Endodermal cell (in vitro differentiated cells): Measurements from ENCODE around the gene NISCH. TPM values are rescaled to one million over a fixed set of nuclear protein-coding genes. Genes with fewer than 3 reads are reported as not detected.

ENCODE experiments used
- DNase-seq: peaks from one replicate; pipeline ENCODE4 v3.0.0-alpha.2; 2017
- H3K27ac ChIP-seq: 2 replicates; pipeline ENCODE4 v1.5.1; 2013; ENCODE audit warnings: mild to moderate bottlenecking, low read depth, low read length, moderate library complexity
- H3K27me3 ChIP-seq: 2 replicates; pipeline ENCODE4 v1.6.1; 2013; ENCODE audit warnings: mild to moderate bottlenecking, low read length, moderate library complexity; ENCODE audit not compliant: insufficient read depth, control insufficient read depth, poor library complexity, severe bottlenecking
- H3K36me3 ChIP-seq: 2 replicates; pipeline ENCODE4 v1.7.0; 2013; ENCODE audit warnings: mild to moderate bottlenecking, low read length, moderate library complexity; ENCODE audit not compliant: control insufficient read depth, insufficient read depth
- H3K4me1 ChIP-seq: one replicate; pipeline ENCODE4 v1.7.0; 2013; ENCODE audit warnings: low read length; ENCODE audit not compliant: control insufficient read depth, insufficient read depth
- H3K4me3 ChIP-seq: 2 replicates; pipeline ENCODE4 v1.5.1; 2013; ENCODE audit warnings: mild to moderate bottlenecking, low read length, moderate library complexity
- H3K9ac ChIP-seq: 2 replicates; pipeline ENCODE4 v1.6.1; 2013; ENCODE audit warnings: mild to moderate bottlenecking, low read length, moderate library complexity; ENCODE audit not compliant: poor library complexity, severe bottlenecking; ENCODE audit errors: extremely low read depth
- H3K9me3 ChIP-seq: 2 replicates; pipeline ENCODE4 v1.6.1; 2013; ENCODE audit warnings: mild to moderate bottlenecking, low read length, moderate library complexity; ENCODE audit not compliant: control insufficient read depth
- H3K27ac Mint-ChIP-seq: 2 replicates; pipeline ENCODE4 v1.8.0; 2020; ENCODE audit warnings: mixed read lengths
- H3K27me3 Mint-ChIP-seq: 2 replicates; pipeline ENCODE4 v1.8.0; 2021; ENCODE audit warnings: mild to moderate bottlenecking, mixed read lengths; ENCODE audit not compliant: insufficient read depth
- H3K36me3 Mint-ChIP-seq: 2 replicates; pipeline ENCODE4 v1.8.0; 2020; ENCODE audit warnings: low read depth, mixed read lengths
- H3K4me1 Mint-ChIP-seq: 2 replicates; pipeline ENCODE4 v1.8.0; 2020; ENCODE audit warnings: mixed read lengths
- H3K4me3 Mint-ChIP-seq: 2 replicates; pipeline ENCODE4 v1.8.0; 2020; ENCODE audit warnings: mild to moderate bottlenecking, moderate library complexity, mixed read lengths
- H3K9me3 Mint-ChIP-seq: 2 replicates; pipeline ENCODE4 v1.8.0; 2020; ENCODE audit warnings: mild to moderate bottlenecking, mixed read lengths
- CTCF ChIP-seq: fragments of 200-600 bp; sonication (generic); conservative IDR thresholded peaks from 2 replicates; pipeline ENCODE4 v1.5.0; 2021; ENCODE audit warnings: antibody characterized with exemption, mild to moderate bottlenecking
- WGBS, 2 experiments: methylation state at CpG; one replicate each; pipeline versions ENCODE4 v1.1.5 to v1.1.7; 2013; ENCODE audit warnings: missing lambda C conversion rate in 2 of 2, mixed read lengths in 1 of 2; ENCODE audit not compliant: insufficient coverage in 1 of 2, insufficient read length in 1 of 2; 5-methylcytosine and 5-hydroxymethylcytosine counted together
- total RNA-seq, 2 donors: library from RNA; stranded (reverse); fragmentation: NEBNext Ultra II Directional in 1 of 2; extraction: Animal tissue kit (Norgen Biotek cat#: 25700) in 1 of 2; gene quantifications; 2 replicates in 1 of 2; 3 replicates in 1 of 2; pipeline ENCODE4 v1.2.1, GENCODE V29; 2021

The NISCH gene
- total RNA-seq, 2 donors from 2014 or later = 151 to 156 TPM

GRCh38 chr3:52479037-52479876 is 23.9 kb downstream of the NISCH start:
- H3K9ac ChIP-seq = no peak overlapping the region
- peaks cover 96% of the 10 kb centered on the region for H3K36me3 ChIP-seq
- H3K27me3 Mint-ChIP-seq = no peaks in the 10 kb centered on the region
- no peak for TF ChIP-seq CTCF
- no peaks in the 10 kb centered on the region for H3K4me1 Mint-ChIP-seq
- peaks cover 73% of the 10 kb centered on the region for H3K36me3 Mint-ChIP-seq
- no peak overlapping the region for H3K4me3 Mint-ChIP-seq
- 96 to 100% methylated on average over 4 to 7 of the region's 7 CpGs for WGBS, 2 experiments
- H3K27ac ChIP-seq = no peak overlapping the region
- H3K27me3 ChIP-seq = no peaks in the 10 kb centered on the region
- no peak overlapping the region for H3K4me3 ChIP-seq
- DNase-seq = no peak
- H3K9me3 Mint-ChIP-seq = no peaks in the 10 kb centered on the region
- H3K4me1 ChIP-seq = no peaks in the 10 kb centered on the region
- H3K9me3 ChIP-seq = no peaks in the 10 kb centered on the region
- H3K27ac Mint-ChIP-seq = no peak overlapping the region

GRCh38 chr3:52479877-52480575 is 24.6 kb downstream of the NISCH start:
- Histone ChIP-seq H3K9me3 (no peaks in the 10 kb centered on the region), H3K4me3 (no peak overlapping the region), H3K27ac (no peak overlapping the region), H3K27me3 (no peaks in the 10 kb centered on the region), H3K9ac (no peak overlapping the region), H3K36me3 (peaks cover 95% of the 10 kb centered on the region), H3K4me1 (no peaks in the 10 kb centered on the region)
- H3K27me3 Mint-ChIP-seq = no peaks in the 10 kb centered on the region
- DNase-seq = no peak
- H3K4me3 Mint-ChIP-seq = no peak overlapping the region
- H3K9me3 Mint-ChIP-seq = no peaks in the 10 kb centered on the region
- no peak for TF ChIP-seq CTCF
- no peaks in the 10 kb centered on the region for H3K4me1 Mint-ChIP-seq
- no peak overlapping the region for H3K27ac Mint-ChIP-seq
- WGBS, 2 experiments = 94 to 98% methylated on average over 7 to 16 of the region's 16 CpGs
- H3K36me3 Mint-ChIP-seq = peaks cover 68% of the 10 kb centered on the region

- H3K27ac Mint-ChIP-seq = peak overlapping the region; percentile 9
- H3K27me3 ChIP-seq = no peaks in the 10 kb centered on the region
- H3K4me1 ChIP-seq = no peaks in the 10 kb centered on the region
- no peak overlapping the region for H3K4me3 Mint-ChIP-seq
- no peak for TF ChIP-seq CTCF
- peaks cover 67% of the 10 kb centered on the region for H3K36me3 Mint-ChIP-seq
- H3K9ac ChIP-seq = no peak overlapping the region
- H3K27me3 Mint-ChIP-seq = no peaks in the 10 kb centered on the region
- no peak overlapping the region for H3K27ac ChIP-seq
- H3K36me3 ChIP-seq = peaks cover 95% of the 10 kb centered on the region
- no peak for DNase-seq
- H3K4me1 Mint-ChIP-seq = no peaks in the 10 kb centered on the region
- no peaks in the 10 kb centered on the region for H3K9me3 Mint-ChIP-seq
- H3K4me3 ChIP-seq = no peak overlapping the region
- WGBS, 2 experiments = 95 to 96% methylated on average over 20 to 27 of the region's 27 CpGs
- no peaks in the 10 kb centered on the region for H3K9me3 ChIP-seq
Observed at GRCh38 chr3:52480768-52481715, 25.6 kb downstream of the NISCH start.
